Measurements from ENCODE around the gene STXBP4.

STXBP4 gene

DNA sequence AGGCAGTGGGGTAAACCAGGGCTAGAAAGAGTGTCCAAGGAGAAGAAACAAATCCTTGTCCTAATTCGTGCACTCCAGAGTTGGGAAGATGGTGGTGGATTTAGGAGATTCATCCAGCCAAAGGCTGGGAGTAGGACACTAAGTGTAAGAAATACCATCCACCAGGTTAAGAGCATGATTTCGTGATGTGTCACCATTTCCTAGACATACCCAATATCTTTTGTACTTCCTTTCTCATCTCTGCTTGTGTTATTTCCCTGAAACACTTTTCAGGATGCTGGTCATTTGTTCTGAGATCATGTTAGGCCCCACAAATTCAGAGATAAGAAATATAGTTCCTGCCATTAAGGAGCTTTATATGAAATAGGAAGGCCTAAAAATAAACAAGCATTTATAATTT lies 189.9 kb downstream of the STXBP4 start:
- H4K20me1 ChIP-seq (ENCODE audit: low read depth, low read length): no peaks in the 10 kb centered on the region
- TF ChIP-seq EZH2phosphoT487 (conservative IDR thresholded peaks at IDR 0.05; ENCODE audit: low read length): no peak
- TF ChIP-seq, protein P1, sequence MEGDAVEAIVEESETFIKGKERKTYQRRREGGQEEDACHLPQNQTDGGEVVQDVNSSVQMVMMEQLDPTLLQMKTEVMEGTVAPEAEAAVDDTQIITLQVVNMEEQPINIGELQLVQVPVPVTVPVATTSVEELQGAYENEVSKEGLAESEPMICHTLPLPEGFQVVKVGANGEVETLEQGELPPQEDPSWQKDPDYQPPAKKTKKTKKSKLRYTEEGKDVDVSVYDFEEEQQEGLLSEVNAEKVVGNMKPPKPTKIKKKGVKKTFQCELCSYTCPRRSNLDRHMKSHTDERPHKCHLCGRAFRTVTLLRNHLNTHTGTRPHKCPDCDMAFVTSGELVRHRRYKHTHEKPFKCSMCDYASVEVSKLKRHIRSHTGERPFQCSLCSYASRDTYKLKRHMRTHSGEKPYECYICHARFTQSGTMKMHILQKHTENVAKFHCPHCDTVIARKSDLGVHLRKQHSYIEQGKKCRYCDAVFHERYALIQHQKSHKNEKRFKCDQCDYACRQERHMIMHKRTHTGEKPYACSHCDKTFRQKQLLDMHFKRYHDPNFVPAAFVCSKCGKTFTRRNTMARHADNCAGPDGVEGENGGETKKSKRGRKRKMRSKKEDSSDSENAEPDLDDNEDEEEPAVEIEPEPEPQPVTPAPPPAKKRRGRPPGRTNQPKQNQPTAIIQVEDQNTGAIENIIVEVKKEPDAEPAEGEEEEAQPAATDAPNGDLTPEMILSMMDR (IDR thresholded peaks at IDR 0.05; ENCODE audit: insufficient read depth, low read length, poor library complexity, severe bottlenecking): no peak
- no peak overlapping the region for H2AFZ ChIP-seq (ENCODE audit: low read depth, low read length, severe bottlenecking)
- no peak overlapping the region for H3K27ac ChIP-seq (ENCODE audit: low read depth, low read length)
- no peak overlapping the region for H3K9ac ChIP-seq (ENCODE audit: low read length)
- H3K9me3 ChIP-seq (ENCODE audit: insufficient read depth, low read length): no peaks in the 10 kb centered on the region
- no peaks in the 10 kb centered on the region for H3K9me2 ChIP-seq (replicated peaks; ENCODE audit: insufficient read depth, low read length)
- H3K4me2 ChIP-seq (ENCODE audit: low read depth, low read length, poor library complexity, severe bottlenecking): no peak overlapping the region
- no peak overlapping the region for H3K4me3 ChIP-seq (ENCODE audit: insufficient read depth, low read length, poor library complexity, severe bottlenecking)
- H3F3A ChIP-seq (ENCODE audit: insufficient read depth): no peaks in the 10 kb centered on the region
- H3K79me2 ChIP-seq (ENCODE audit: insufficient read depth, low read length): no peaks in the 10 kb centered on the region
- no peaks in the 10 kb centered on the region for H3K36me3 ChIP-seq (ENCODE audit: low read length)
- no peaks in the 10 kb centered on the region for H3K27me3 ChIP-seq (ENCODE audit: low read length)

DNA sequence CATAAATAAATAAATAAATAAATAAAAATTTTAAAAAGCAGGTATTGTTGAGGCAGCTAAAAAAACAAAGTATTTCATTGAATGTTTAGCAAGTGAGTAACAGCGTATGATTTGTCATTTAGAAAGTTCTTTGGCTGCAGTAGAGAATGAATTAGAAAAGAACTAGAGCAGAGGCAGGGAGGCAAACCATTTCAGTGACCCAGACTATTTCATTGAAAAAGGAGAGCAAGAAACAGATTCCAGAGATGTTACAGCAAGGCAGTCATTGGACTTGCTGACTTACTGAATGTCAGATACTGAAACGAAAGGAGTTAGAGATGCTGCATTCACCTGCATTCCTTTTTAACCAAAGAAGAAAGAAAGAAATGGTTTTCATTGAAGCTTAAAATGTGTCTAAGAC lies 190.7 kb downstream of the STXBP4 start:
- H3K79me2 ChIP-seq (ENCODE audit: insufficient read depth, low read length): no peaks in the 10 kb centered on the region
- no peak overlapping the region for H3K27ac ChIP-seq (ENCODE audit: low read depth, low read length)
- H4K20me1 ChIP-seq (ENCODE audit: low read depth, low read length): no peaks in the 10 kb centered on the region
- H3K9me2 ChIP-seq (replicated peaks; ENCODE audit: insufficient read depth, low read length): no peaks in the 10 kb centered on the region
- H3K4me2 ChIP-seq (ENCODE audit: low read depth, low read length, poor library complexity, severe bottlenecking): no peak overlapping the region
- H3K27me3 ChIP-seq (ENCODE audit: low read length): no peaks in the 10 kb centered on the region
- no peak overlapping the region for H2AFZ ChIP-seq (ENCODE audit: low read depth, low read length, severe bottlenecking)
- TF ChIP-seq EZH2phosphoT487 (conservative IDR thresholded peaks at IDR 0.05; ENCODE audit: low read length): no peak
- TF ChIP-seq, protein P1 (IDR thresholded peaks at IDR 0.05; ENCODE audit: insufficient read depth, low read length, poor library complexity, severe bottlenecking): no peak
- no peaks in the 10 kb centered on the region for H3K36me3 ChIP-seq (ENCODE audit: low read length)
- H3K9me3 ChIP-seq (ENCODE audit: insufficient read depth, low read length): no peaks in the 10 kb centered on the region
- H3K9ac ChIP-seq (ENCODE audit: low read length): no peak overlapping the region
- H3K4me3 ChIP-seq (ENCODE audit: insufficient read depth, low read length, poor library complexity, severe bottlenecking): no peak overlapping the region
- no peaks in the 10 kb centered on the region for H3F3A ChIP-seq (ENCODE audit: insufficient read depth)

DNA sequence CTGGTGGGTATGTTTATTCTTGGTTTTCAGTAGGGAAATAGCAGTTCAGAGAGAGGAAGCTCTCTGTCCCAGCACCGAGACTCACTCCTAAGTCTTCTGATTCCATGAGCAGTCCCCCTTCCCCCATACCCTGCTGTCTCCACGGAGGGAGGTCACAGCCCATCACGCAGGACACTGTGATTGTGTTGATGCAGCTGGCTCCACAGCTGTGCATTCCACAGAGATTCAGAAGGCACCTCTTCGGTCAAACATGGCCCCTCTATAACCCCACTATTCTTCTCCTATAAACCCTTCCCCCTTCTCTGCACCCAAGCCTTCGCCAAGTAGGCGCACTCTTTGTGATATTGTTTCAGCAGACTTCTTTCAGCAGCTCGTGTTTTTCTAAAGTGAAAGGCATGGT lies 191.9 kb downstream of the STXBP4 start:
- H3K79me2 ChIP-seq (ENCODE audit: insufficient read depth, low read length): no peaks in the 10 kb centered on the region
- H3K9me2 ChIP-seq (replicated peaks; ENCODE audit: insufficient read depth, low read length): no peaks in the 10 kb centered on the region
- no peak overlapping the region for H3K27ac ChIP-seq (ENCODE audit: low read depth, low read length)
- H3K9ac ChIP-seq (ENCODE audit: low read length): no peak overlapping the region
- no peak overlapping the region for H3K4me2 ChIP-seq (ENCODE audit: low read depth, low read length, poor library complexity, severe bottlenecking)
- no peaks in the 10 kb centered on the region for H3F3A ChIP-seq (ENCODE audit: insufficient read depth)
- H3K27me3 ChIP-seq (ENCODE audit: low read length): no peaks in the 10 kb centered on the region
- no peaks in the 10 kb centered on the region for H3K9me3 ChIP-seq (ENCODE audit: insufficient read depth, low read length)
- no peak overlapping the region for H2AFZ ChIP-seq (ENCODE audit: low read depth, low read length, severe bottlenecking)
- H4K20me1 ChIP-seq (ENCODE audit: low read depth, low read length): no peaks in the 10 kb centered on the region
- no peaks in the 10 kb centered on the region for H3K36me3 ChIP-seq (ENCODE audit: low read length)
- no peak for TF ChIP-seq EZH2phosphoT487 (conservative IDR thresholded peaks at IDR 0.05; ENCODE audit: low read length)
- TF ChIP-seq, protein P1 (IDR thresholded peaks at IDR 0.05; ENCODE audit: insufficient read depth, low read length, poor library complexity, severe bottlenecking): no peak
- no peak overlapping the region for H3K4me3 ChIP-seq (ENCODE audit: insufficient read depth, low read length, poor library complexity, severe bottlenecking)
